GM21529 (cell line): ENCODE results near the gene PRRX2.
"Not testable (repeated sequence)": the region's sequence is repeated elsewhere in the genome, so short reads cannot be mapped to it uniquely, and the experiment has no call there.

Experiments used
- ATAC-seq: cut with Tn5 transposase; IDR thresholded peaks from one replicate; pipeline ENCODE4 v1.9.1; 2021; ENCODE audit not compliant: unreplicated experiment

Gene PRRX2

DNA sequence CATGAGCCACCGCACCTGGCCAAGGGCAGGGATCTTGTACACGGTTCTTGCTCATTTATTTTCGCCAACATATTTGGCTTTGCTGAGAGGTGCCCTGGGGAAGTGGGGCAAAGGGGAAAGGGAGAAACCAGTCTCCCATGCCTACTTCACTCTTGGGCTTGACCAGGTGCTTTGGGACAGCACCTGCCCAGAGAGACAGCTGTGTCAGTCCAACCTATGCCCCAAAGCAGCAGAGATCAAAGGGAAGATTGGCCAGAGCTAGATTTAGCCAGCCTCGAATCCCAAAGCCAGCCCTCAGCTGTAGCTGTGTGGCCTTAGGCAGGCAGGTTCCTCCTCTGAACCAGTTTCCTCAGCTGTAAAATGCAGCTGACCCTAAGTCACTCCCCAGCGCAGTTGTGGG lies 89.7 kb downstream of the PRRX2 start:
- ATAC-seq: no peak

DNA sequence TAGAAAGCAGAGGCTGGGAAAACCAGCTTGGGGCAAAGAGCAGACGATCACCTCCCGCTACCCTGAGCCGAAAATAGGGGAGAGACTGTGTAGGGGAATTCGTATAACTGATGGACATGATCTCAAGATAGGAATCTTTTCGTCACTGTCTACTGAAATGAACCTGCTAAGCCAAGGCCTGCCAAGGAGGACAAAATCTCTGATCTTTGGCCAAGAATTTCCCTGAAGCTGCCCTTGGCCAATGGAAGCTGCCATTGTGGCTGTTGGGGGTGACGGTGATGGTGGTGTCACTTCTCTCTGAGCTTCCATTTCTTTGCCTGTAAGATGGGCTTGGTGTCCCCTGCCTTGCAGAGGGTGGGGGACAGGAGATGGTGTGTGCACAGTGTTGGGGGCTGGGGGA lies 90.7 kb downstream of the PRRX2 start:
- ATAC-seq: no peak

DNA sequence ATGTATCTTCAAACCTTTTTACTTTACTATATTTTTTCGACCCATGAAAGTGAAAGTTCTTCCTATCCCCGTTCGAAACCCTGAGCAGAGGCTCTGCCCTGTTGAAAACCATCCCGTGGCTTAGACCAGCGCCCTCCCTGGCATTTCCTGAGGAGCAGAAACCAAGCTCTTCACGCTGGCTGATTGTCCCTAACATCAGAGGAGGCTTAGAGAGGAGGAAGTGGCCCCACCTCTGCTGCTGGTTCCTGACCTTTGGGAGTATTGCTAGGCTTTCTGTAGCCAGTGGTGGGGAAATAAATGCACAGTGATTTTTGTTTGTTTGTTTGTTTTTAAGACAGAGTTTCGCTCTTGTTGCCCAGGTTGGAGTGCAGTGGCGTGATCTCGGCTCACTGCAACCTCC lies 91.6 kb downstream of the PRRX2 start:
- no peak for ATAC-seq

DNA sequence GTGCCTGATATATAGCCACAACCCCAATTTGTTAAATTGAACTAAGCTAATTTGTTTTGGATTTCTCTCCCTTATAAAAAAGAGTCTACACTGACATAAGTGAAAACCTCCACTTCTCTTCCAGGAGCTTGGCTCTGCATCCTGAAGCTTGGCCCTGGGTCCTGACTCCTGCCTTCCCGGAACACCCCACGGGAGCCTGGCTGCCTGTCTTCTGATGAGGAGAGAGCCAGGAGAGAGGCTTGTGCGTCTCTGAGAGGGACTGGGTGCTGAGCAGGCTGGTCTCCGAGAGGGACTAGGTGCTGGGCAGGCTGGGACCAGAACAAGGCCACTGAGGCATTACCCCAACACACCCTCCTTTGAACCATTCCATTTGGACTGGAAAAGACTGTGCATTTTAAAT lies 93.9 kb downstream of the PRRX2 start:
- ATAC-seq: no peak

DNA sequence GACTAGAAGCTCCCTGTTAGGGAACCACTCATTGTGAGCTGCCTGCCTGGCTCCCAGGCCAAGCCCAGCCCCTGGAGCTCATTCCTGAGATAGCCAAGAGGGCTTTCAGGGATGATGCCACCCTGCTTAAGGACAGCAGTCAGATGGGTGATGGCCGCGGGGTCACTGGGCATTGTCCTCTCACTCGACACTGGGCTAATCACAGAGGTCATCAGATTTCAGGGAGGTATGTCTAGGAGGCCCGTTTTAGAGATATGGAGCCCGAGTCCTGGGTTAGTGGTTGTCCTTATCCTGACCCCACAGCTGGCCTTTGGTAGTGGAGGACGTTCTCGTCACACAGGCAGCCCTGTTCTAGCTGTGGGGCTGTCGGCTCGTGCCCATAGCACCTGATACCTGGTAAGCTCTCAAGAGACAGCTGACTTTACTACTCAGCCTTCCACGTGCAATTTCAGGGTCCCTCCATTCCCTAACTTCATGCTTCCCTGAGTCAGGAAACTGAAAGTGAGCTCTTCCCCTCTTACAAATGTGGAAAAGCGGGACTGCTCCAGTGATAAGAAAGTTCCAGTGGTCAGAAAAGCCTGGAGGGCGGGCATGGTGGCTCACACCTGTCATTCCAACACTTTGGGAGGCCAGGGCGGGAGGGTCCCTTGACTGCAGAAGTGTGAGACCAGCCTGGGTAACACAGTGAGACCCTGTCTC lies 94.5 kb downstream of the PRRX2 start:
- ATAC-seq: no peak

DNA sequence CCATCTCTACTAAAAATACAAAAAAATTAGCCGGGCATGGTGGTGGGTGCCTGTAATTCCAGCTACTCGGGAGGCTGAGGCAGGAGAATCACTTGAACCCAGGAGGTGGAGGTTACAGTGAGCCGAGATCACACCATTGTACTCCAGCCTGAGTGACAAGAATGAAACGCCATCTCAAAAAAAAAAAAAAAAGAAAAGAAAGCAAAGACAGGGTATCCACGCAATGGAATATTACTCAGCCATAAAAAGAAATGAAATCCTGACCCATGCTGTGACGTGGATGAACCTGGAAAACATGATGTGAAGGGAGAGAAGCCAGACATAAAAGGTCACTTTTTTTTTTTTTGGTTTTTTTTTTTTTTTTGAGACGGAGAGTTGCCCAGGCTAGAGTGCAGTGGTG lies 95.3 kb downstream of the PRRX2 start:
- ATAC-seq: not testable (repeated sequence)

DNA sequence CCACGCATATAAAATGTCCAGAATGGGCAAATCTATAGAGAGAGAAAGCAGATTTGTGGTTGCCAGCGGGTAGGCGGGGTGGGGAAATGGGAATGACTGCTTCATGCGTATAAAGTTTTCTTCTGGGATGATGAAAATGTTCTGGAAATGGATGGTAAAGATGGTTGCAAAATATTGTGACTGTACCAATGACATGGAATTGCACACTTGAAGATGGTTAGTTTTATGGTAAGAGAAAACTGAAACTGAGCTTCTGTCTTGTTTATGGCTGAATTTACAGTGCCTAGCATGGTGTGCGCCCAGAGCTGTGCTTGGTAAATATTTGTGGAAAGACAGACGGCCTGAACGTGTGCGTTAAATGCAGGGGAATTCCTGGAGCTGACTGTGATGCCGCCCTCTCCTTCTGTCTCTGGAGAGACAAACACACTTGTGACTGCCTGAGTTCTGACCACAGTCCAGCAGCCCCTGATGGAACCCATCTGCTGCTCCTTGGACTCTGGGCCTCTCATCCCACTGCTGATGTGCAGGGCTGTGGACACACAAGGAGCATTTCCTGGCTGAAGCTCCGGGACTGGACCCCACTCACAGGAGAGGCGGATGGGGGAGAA lies 96.0 kb downstream of the PRRX2 start:
- no peak for ATAC-seq

DNA sequence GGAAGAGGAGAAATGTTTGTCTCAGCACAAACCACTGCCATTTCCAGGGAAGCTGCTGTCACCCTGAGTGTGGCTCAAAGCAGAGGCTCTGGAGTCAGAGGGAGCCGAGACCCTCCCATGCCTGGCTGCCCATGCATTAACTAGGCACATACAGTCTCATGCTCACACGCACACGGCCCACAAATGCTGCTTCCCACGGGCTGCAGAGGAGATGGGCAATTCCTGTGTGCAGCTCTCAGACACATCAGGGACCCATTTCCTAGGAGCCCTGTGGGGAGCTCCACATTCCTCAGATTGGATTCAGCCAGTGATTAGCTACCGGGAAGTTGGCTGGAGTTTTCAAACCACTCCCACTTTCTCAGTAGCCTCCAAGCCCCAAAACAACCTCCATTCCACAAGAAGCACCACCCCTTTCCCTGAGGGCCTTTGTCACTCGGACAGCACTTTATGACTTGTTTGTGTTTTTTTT lies 96.5 kb downstream of the PRRX2 start:
- no peak for ATAC-seq

DNA sequence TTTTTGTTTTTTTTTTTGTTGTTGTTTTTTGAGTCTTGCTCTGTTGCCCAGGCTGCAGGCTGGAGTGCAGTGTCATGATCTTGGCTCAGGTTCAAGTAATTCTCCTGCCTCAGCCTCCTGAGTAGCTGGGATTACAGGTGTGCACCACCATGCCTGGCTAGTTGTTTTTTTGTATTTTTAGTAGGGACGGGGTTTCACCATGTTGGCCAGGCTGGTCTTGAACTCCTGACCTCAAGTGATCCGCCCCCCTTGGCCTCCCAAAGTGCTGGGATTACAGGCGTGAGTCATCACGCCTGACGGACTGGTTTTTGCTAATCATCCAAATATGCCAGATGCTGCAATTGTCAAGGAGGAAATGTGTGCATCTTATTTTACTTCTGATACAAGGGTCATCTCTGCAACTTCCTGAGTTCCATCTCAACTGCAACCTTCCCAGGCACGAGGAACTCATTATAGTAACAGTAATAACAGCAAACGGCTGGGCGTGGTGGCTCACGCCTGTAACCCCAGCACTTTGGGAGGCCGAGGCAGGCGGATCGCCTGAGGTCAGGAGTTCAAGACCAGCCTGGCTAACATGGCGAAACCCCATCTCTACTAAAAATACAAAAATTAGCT lies 97.0 kb downstream of the PRRX2 start:
- ATAC-seq: not testable (repeated sequence)

DNA sequence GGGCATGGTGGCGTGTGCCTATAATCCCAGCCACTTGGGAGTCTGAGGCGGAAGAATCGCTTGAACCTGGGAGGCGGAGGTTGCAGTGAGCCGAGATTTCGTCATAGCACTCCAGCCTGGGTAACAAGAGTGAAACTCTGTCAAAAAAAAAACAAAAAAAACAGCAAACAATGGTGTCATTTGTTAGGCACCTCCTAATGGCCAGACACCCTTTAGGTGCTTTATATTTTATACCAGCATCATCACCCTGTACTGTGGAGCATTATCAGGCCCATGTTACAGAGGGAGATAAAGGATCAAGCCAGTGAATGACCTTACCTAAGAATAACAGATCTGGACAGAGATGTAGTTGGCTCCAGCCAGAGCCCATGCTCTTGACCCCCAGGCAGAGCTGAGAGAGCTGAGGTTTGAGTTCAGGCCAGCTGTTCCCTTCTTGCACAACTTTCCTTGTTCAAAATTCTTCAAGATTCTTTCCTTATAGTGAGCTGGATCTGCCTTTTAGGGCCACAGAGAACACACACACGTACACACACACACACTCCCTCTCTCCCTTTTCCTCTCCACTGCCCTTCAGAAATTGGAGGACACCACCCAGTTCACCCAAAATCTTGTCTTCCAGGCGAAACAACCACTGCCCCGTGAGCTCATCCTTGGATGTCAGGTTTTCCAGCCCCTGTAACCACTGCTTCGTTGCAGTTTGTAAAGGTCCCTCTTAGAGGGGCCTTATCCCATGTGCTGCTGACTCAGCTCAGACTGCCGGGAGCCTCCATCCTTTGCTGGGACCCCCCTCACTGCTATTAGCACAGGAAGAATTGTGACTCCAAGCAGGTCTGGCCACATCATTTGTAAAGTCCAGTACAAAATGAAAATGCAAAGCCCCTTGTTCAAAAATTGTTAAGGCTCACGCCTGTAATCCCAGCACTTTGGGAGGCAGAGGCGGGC lies 97.8 kb downstream of the PRRX2 start:
- ATAC-seq: no peak

DNA sequence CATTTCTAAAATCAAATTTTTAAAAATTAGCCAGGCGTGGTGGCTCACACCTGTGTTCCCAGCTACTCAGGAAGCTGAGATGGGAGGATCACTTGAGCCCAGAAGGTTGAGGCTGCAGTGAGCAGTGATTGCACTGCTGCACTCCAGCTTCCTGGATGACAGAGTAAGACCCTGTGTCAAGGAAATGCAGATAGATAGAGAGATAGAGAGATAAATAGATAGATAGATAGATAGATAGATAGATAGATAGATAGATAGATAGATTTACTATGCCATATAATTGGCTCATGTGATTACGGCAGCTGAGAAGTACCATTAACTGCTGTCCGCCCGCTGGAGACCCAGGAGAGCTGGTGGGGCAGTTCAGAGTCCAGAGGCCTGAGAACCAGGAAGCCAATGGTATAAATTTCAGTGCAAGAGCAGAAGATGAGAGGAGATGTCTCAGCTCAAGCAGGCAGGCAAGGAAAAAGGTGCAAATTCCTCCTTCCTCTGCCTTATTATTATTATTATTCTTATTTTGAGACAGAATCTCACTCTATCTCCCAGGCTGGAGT lies 100.4 kb downstream of the PRRX2 start:
- no peak for ATAC-seq

DNA sequence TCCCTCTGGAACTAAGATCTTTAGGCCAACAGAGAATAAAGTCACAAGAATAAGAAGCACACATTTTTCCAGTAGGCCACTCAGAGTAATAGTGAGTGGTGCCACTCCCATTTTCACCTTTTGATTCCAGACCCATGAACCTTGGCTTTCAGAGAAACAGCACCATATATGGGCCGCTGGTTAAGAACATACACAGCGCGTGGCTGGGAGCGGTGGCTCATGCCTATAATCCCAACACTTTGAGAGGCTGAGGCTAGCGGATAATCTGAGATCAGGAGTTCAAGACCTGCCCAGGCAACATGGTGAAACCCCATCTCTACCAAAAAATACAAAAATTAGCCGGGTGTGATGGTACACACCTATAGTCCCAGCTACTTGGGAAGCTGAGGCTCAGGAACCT lies 103.0 kb downstream of the PRRX2 start:
- no peak for ATAC-seq

DNA sequence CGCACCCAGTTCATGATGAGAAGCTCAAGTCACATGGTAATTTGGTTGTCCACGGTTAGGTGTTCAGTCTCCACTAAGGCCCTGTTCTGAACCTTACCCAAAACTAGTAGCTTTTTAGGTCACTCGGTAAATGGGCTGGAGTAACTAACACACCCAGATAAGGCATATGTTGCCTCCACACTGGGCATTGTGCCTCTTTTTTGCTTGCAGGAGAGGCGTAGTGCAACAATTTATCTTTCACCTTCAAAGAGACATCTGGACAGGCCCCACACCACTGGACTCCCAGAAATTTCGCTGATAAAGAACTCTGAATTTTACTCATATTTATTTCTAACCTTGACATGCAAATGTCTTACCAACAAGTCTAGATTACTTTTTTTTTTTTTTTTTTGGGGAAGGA lies 104.2 kb downstream of the PRRX2 start:
- no peak for ATAC-seq

DNA sequence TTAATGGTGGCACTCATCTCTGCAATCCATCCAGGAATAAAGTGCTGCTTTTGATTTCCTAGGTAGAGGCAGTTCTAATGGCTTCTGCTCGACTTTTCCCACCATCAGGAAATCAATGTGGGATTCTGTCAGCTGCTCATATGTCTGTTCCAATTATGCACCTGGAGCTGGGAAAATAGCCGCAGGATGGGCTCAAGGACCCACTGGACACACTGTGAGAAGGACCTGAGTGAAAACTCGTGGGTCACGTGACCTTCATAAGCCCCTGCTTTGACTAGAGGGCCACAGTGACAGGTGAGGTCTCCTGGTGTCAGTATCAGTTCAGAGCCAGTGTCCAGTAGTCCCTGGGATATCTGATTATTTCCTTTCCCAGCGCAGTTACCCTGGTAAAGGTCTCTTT lies 105.3 kb downstream of the PRRX2 start:
- no peak for ATAC-seq
